ENCODE data around the gene ITFG1.
A peak's percentile ranks its signal among the peaks of the same experiment; 100 is the strongest.

Gene ITFG1

DNA sequence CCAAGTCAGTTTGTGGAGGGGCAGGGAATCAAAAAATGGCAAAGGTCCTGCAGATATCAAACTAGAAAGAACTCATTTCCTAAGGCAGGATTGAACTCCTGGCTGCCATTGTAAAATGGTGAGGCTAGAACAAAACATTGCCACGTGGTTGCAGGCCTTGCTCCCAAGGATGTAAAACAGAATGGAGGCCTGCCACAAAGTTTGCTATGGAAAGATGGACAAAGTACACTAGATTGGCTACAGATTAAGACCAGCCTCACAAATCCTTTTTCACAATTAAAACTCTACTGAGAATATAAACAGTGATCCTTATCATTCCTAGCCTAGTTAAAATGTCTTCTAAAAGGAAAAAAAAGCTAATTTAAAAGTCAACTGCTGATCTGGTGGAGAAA is 31.2 kb upstream of the ITFG1 start:
- Histone ChIP-seq H3K9ac (ENCODE audit: low read depth, low read length) (no peak overlapping the region), H3K4me3 (ENCODE audit: low read length) (no peak overlapping the region)

DNA sequence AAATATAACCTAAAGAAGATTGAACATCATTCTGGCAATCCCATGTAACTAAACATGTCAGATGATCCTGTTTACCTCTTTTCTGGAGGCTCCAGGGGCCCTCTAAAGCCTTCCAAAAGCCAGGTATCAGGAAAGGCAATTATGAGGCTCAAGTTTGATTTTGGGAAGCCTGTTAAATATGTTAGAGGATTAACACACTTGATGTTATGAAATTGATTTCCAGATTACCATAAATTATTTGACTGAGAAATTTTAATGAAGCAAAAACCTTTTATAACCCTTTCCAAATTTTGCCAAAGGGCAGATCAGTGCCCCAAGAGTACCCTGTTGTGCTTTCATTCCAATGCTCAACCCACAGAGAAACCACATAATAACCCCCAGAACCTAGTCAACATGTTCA is 29.6 kb upstream of the ITFG1 start:
- no peak overlapping the region for H3K27ac ChIP-seq (ENCODE audit: low read depth, low read length)
- no peak overlapping the region for H3K4me3 ChIP-seq (ENCODE audit: low read length)
- H3K9ac ChIP-seq (ENCODE audit: low read depth, low read length) = no peak overlapping the region
- H3K4me1 ChIP-seq (ENCODE audit: insufficient read depth, low read length) = peaks cover 21% of the 10 kb centered on the region
- no peaks in the 10 kb centered on the region for H3K27me3 ChIP-seq (ENCODE audit: insufficient read depth, low read length)
- peaks cover 9% of the 10 kb centered on the region; the same call in 1 of the 2 replicates for H3K36me3 ChIP-seq (ENCODE audit: insufficient read depth, low read length)
- H3K9me3 ChIP-seq (ENCODE audit: insufficient read depth, low read depth, low read length) = peaks cover 35% of the 10 kb centered on the region

More for the DNA sequence above, 31.2 kb upstream of the ITFG1 start:
- Histone ChIP-seq H3K9me3 (ENCODE audit: insufficient read depth, low read depth, low read length) (peaks cover 35% of the 10 kb centered on the region), H3K27me3 (ENCODE audit: insufficient read depth, low read length) (no peaks in the 10 kb centered on the region), H3K36me3 (ENCODE audit: insufficient read depth, low read length) (peaks cover 9% of the 10 kb centered on the region; the same call in 1 of the 2 replicates), H3K4me1 (ENCODE audit: insufficient read depth, low read length) (peaks cover 22% of the 10 kb centered on the region), H3K27ac (ENCODE audit: low read depth, low read length) (peak overlapping the region; percentile 28; the same call in 1 of the 2 replicates)
- WGBS = 23% methylated on average over 1 of the region's 1 CpG

DNA sequence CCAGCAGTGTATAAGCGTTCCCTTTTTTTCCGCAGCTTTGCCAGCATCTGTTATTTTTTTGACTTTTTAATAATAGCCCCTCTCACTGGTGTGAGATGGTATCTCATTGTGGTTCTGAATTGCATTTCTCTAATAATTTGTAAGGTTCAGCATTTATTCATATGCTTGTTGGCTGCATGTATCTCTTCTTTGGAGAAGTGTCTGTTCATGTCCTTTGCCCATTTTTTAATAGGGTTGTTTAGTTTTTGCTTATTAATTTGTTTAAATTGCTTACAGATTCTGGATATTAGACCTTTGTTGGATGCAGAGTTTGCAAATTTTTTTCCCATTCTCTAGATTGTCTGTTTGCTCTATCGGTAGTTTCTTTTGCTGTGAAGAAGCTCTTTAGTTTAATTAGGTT is 27.2 kb upstream of the ITFG1 start:
- 100% methylated on average over 3 of the region's 3 CpGs for WGBS
- Histone ChIP-seq H3K36me3 (ENCODE audit: insufficient read depth, low read length) (peaks cover 9% of the 10 kb centered on the region; the same call in 1 of the 2 replicates), H3K9me3 (ENCODE audit: insufficient read depth, low read depth, low read length) (peaks cover 35% of the 10 kb centered on the region), H3K27me3 (ENCODE audit: insufficient read depth, low read length) (no peaks in the 10 kb centered on the region), H3K4me3 (ENCODE audit: low read length) (no peak overlapping the region), H3K4me1 (ENCODE audit: insufficient read depth, low read length) (peaks cover 13% of the 10 kb centered on the region), H3K27ac (ENCODE audit: low read depth, low read length) (no peak overlapping the region), H3K9ac (ENCODE audit: low read depth, low read length) (no peak overlapping the region)

DNA sequence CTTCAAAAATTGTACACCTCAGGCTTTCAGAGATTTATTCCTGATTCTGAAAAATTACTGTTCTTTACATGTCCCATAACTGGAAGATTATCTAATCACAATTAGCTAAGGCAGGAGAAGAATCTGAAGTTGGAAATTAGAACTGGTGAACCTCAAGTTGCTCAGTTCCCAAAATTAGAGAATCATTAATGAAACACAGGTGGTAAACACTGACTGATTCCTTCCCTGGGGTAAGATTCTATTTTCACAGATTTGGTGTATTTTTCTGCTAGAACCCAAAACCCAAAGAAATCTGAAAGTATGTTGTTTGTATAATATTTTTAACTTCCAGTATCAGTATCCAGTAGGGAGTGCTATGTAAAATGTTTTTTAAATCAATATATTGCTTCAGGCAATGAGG is 26.0 kb upstream of the ITFG1 start:
- Histone ChIP-seq H3K36me3 (ENCODE audit: insufficient read depth, low read length) (peaks cover 9% of the 10 kb centered on the region; the same call in 1 of the 2 replicates), H3K4me3 (ENCODE audit: low read length) (no peak overlapping the region), H3K27ac (ENCODE audit: low read depth, low read length) (no peak overlapping the region), H3K4me1 (ENCODE audit: insufficient read depth, low read length) (peaks cover 1% of the 10 kb centered on the region; the same call in 1 of the 2 replicates), H3K9ac (ENCODE audit: low read depth, low read length) (no peak overlapping the region), H3K9me3 (ENCODE audit: insufficient read depth, low read depth, low read length) (peaks cover 35% of the 10 kb centered on the region), H3K27me3 (ENCODE audit: insufficient read depth, low read length) (no peaks in the 10 kb centered on the region)

DNA sequence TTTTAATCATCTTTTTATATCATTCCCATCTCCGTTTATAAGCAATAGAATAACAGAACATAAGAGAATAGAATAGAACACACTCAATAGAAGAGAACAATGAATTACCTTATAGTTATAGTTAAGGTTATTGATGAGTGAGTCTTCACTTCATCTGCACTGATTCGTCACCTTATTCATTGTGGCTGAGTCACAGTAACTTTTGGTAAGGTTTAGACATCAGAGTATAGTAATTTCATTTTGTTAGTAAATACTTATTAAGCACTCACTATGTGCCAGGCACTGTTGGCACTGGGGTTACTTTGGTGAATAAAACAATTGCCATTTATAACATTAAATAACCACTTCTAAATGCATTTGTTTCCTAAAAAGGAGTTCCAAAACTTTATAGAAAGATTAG is 22.8 kb upstream of the ITFG1 start:
- no peak overlapping the region for H3K27ac ChIP-seq (ENCODE audit: low read depth, low read length)
- WGBS = 100% methylated on average over 1 of the region's 2 CpGs
- H3K9me3 ChIP-seq (ENCODE audit: insufficient read depth, low read depth, low read length) = peaks cover 6% of the 10 kb centered on the region; the same call in 1 of the 2 replicates
- H3K4me3 ChIP-seq (ENCODE audit: low read length) = no peak overlapping the region
- H3K36me3 ChIP-seq (ENCODE audit: insufficient read depth, low read length) = 0 out of 2 replicates have a peak, but pooled peaks cover 3% of the 10 kb centered on the region
- H3K27me3 ChIP-seq (ENCODE audit: insufficient read depth, low read length) = no peaks in the 10 kb centered on the region
- no peak overlapping the region for H3K9ac ChIP-seq (ENCODE audit: low read depth, low read length)
- H3K4me1 ChIP-seq (ENCODE audit: insufficient read depth, low read length) = no peaks in the 10 kb centered on the region

DNA sequence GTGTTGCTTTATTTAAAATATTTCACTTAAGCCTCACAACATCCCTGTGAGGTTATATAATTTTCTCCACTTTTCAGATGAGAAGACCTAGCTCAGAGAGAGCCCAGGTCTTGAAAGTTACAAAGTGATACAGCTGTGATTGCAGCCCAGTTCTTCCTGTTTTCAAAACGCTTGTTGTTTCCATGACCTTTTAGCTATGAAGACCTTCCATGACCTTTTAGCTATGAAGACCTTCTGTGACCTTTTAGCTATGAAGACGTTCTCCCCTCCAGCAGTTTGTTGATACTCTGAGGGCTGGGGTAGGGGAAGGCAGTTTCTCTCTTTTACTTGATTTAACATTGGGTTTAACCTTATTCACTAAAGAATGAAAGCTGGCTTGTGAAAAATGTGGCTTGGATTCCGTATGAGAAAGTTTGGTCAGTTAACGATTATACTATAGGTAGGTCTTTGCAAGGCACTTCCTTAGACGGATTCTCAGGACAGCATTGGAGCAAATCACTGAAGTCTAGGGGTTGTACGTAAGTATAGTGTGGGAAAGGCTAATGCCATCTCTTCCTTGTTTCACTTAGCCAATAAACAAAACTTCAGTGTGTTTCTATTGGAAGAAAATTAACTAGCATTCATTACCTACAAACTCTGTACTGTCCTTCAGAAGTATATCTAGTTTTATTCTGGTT is 21.0 kb upstream of the ITFG1 start:
- Histone ChIP-seq H3K36me3 (ENCODE audit: insufficient read depth, low read length) (no peaks in the 10 kb centered on the region), H3K4me1 (ENCODE audit: insufficient read depth, low read length) (no peaks in the 10 kb centered on the region), H3K27me3 (ENCODE audit: insufficient read depth, low read length) (no peaks in the 10 kb centered on the region), H3K4me3 (ENCODE audit: low read length) (no peak overlapping the region), H3K27ac (ENCODE audit: low read depth, low read length) (no peak overlapping the region), H3K9me3 (ENCODE audit: insufficient read depth, low read depth, low read length) (no peaks in the 10 kb centered on the region), H3K9ac (ENCODE audit: low read depth, low read length) (no peak overlapping the region)
- WGBS = 92% methylated on average over 5 of the region's 6 CpGs

DNA sequence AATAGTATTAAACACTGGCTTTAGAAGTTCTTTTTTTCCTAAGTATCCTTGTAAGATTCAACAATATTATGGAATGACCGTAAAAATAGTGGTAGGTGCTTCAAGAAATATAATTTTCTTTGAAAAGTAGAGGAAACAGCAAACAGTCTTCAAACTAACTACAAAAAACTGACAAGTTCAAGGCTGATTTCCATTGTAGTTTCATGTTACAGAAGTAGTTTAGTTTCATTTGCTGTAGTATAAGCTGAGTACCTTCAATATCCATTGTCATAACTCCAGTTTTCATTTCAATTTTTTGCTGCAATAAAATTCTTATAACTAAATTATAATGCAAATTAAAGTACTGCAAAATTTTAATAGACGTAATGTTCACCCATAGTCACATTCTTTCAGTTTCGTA is 19.5 kb upstream of the ITFG1 start:
- Histone ChIP-seq H3K4me3 (ENCODE audit: low read length) (no peak overlapping the region), H3K27ac (ENCODE audit: low read depth, low read length) (no peak overlapping the region), H3K4me1 (ENCODE audit: insufficient read depth, low read length) (no peaks in the 10 kb centered on the region), H3K27me3 (ENCODE audit: insufficient read depth, low read length) (no peaks in the 10 kb centered on the region), H3K9ac (ENCODE audit: low read depth, low read length) (no peak overlapping the region), H3K9me3 (ENCODE audit: insufficient read depth, low read depth, low read length) (no peaks in the 10 kb centered on the region), H3K36me3 (ENCODE audit: insufficient read depth, low read length) (no peaks in the 10 kb centered on the region)
- WGBS = no CpG with 5 or more reads among the region's 3 CpGs

DNA sequence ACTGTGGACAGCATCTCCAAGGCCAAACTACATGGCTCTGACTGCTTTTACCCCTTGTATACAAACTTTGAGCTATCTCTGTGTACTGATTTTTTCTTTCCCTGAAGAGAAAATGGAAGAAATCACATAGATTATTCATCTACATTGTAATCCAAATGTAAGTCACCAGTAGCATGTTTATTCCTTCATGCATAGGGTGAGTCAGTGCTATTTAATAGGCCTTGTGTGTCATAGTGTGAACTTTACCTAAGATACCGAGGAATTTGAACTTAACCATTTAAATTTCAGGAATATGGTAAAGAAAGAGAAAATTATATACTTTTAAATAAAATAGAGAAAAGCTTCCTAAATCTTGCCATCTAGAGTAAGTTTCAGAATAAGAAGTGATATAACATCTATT is 16.8 kb upstream of the ITFG1 start:
- H3K27ac ChIP-seq (ENCODE audit: low read depth, low read length) = no peak overlapping the region
- H3K9ac ChIP-seq (ENCODE audit: low read depth, low read length) = no peak overlapping the region
- no peaks in the 10 kb centered on the region for H3K4me1 ChIP-seq (ENCODE audit: insufficient read depth, low read length)
- no CpG with 5 or more reads among the region's 1 CpG for WGBS
- no peaks in the 10 kb centered on the region for H3K27me3 ChIP-seq (ENCODE audit: insufficient read depth, low read length)
- H3K9me3 ChIP-seq (ENCODE audit: insufficient read depth, low read depth, low read length) = no peaks in the 10 kb centered on the region
- H3K36me3 ChIP-seq (ENCODE audit: insufficient read depth, low read length) = no peaks in the 10 kb centered on the region
- no peak overlapping the region for H3K4me3 ChIP-seq (ENCODE audit: low read length)

DNA sequence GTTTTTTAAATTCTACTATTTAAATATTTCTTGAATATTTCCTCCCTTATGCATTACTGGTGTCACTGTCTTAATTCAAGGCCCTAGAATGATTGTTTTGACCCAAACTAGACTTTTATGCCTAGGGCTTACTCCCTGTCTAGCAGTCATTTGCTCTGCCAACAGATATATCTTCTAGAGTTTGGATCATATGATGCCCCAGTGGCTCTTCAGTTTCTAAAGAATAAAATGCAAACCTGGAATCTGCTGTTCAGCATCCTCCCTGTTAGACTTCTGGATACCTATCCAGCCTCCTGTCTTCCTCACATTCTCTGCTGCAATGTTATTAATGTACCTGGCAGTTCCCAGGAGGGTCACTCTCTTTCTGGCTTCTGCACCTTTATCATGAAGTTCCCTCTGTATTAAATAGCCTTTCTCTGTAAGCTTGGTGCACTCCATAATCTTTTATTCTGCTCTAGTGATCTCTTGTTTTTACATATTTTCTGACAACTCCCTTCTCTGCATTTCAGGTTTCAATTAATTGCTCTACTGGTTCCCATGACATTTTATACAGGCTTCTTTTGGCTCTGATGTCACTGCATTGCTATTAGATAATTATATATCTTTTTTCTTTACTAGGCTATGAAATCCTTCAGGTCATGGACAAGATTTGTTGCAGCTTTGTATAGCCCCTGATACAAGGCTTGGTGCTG is 15.9 kb upstream of the ITFG1 start:
- no peaks in the 10 kb centered on the region for H3K9me3 ChIP-seq (ENCODE audit: insufficient read depth, low read depth, low read length)
- H3K27me3 ChIP-seq (ENCODE audit: insufficient read depth, low read length) = no peaks in the 10 kb centered on the region
- no peak overlapping the region for H3K27ac ChIP-seq (ENCODE audit: low read depth, low read length)
- no peaks in the 10 kb centered on the region for H3K36me3 ChIP-seq (ENCODE audit: insufficient read depth, low read length)
- no peak overlapping the region for H3K4me3 ChIP-seq (ENCODE audit: low read length)
- no peak overlapping the region for H3K9ac ChIP-seq (ENCODE audit: low read depth, low read length)
- H3K4me1 ChIP-seq (ENCODE audit: insufficient read depth, low read length) = no peaks in the 10 kb centered on the region

DNA sequence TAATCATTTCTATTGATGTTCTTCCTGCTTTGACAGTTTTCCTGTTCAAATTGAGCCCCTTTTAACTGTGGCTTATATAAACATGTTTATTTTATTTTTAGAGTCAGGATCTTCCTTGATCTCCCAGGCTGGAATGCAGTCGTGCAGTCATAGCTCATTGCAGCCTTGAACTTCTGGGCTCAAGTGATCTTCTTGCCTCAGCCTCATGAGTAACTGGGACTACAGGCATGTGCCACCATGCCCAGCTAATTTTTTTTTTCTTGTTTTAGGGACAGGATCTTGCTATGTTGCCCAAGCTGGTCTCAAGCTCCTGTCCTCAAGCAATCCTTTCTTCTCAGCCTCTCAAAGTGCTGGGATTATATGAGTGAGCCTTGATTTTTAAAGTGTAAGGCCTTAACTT is 14.9 kb upstream of the ITFG1 start:
- 87% methylated on average over 1 of the region's 1 CpG for WGBS
- no peaks in the 10 kb centered on the region for H3K36me3 ChIP-seq (ENCODE audit: insufficient read depth, low read length)
- H3K27me3 ChIP-seq (ENCODE audit: insufficient read depth, low read length) = no peaks in the 10 kb centered on the region
- no peak overlapping the region for H3K4me3 ChIP-seq (ENCODE audit: low read length)
- H3K9ac ChIP-seq (ENCODE audit: low read depth, low read length) = no peak overlapping the region
- H3K4me1 ChIP-seq (ENCODE audit: insufficient read depth, low read length) = no peaks in the 10 kb centered on the region
- no peak overlapping the region for H3K27ac ChIP-seq (ENCODE audit: low read depth, low read length)
- no peaks in the 10 kb centered on the region for H3K9me3 ChIP-seq (ENCODE audit: insufficient read depth, low read depth, low read length)

DNA sequence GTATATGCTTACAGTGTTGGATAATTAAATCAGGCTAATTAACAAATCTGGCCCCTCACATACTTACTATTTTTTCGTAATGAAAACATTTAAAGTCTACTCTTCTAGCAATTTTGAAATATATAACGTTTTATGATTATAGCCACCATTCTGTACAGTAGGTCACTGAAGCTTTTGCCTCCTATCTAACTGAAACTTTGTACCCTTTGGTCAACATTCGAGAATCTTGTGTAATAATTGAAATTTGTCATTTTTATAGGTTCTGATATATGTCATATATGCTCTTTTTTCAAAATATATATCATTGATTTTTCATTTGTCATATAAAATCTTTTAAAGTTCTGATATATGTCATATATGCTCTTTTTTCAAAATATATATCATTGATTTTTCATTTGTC is 12.9 kb upstream of the ITFG1 start:
- Histone ChIP-seq H3K9me3 (ENCODE audit: insufficient read depth, low read depth, low read length) (no peaks in the 10 kb centered on the region), H3K27ac (ENCODE audit: low read depth, low read length) (no peak overlapping the region), H3K27me3 (ENCODE audit: insufficient read depth, low read length) (no peaks in the 10 kb centered on the region), H3K9ac (ENCODE audit: low read depth, low read length) (no peak overlapping the region), H3K36me3 (ENCODE audit: insufficient read depth, low read length) (no peaks in the 10 kb centered on the region), H3K4me3 (ENCODE audit: low read length) (no peak overlapping the region), H3K4me1 (ENCODE audit: insufficient read depth, low read length) (no peaks in the 10 kb centered on the region)
- 100% methylated on average over 2 of the region's 3 CpGs for WGBS

Data from HUES64 (cell line).